Measurements from ENCODE around the gene CPNE5. TPM values are rescaled to one million over a fixed set of nuclear protein-coding genes. Genes with fewer than 3 reads are reported as not detected.

Gene CPNE5
- total RNA-seq, 1 experiment from 2014 or later: not detected

DNA sequence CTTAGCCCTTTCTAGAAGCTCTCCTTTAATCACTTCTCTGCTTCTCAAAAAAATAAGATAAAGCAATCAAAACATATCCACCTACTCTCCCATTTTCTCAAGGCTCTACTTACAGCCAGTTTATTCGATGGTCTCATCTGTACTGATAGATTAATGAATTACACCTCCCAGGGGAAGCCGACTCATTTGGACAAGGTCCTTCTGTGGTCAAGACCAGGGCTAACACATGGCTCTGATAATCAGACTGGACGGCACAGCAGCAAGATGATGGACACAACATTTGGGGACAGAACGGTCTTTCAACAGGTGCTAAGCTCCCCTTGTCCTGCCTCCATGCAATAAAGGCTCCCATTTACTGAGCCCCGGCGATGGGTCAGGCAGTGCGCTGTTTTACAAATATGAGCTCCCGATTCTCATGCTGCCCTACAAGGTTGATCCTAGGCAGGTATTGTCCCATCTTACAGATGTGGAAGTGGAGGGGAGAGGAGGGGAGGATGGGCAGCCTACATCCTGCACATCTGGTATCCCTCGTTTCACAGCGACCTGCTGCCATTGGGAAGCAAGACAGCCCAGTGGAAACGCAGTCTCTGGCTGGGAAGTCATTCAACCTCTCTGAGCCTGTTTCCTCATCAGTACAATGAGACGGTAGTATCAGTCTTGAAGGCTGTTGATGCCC lies 15.7 kb downstream of the CPNE5 start:
- POLR2A ChIA-PET: no interaction called here
- Mint-ChIP-seq H3K27ac (ENCODE audit: unreplicated experiment) (no peak overlapping the region), H3K36me3 (ENCODE audit: insufficient read depth, unreplicated experiment) (no peaks in the 10 kb centered on the region), H3K4me3 (ENCODE audit: unreplicated experiment) (no peak overlapping the region), H3K9me3 (ENCODE audit: unreplicated experiment) (no peaks in the 10 kb centered on the region), H3K27me3 (ENCODE audit: insufficient read depth, unreplicated experiment) (no peaks in the 10 kb centered on the region), H3K4me1 (ENCODE audit: low read depth, unreplicated experiment) (peaks cover 16% of the 10 kb centered on the region)
- CTCF ChIA-PET: no interaction called here
- TF ChIP-seq, protein P1, sequence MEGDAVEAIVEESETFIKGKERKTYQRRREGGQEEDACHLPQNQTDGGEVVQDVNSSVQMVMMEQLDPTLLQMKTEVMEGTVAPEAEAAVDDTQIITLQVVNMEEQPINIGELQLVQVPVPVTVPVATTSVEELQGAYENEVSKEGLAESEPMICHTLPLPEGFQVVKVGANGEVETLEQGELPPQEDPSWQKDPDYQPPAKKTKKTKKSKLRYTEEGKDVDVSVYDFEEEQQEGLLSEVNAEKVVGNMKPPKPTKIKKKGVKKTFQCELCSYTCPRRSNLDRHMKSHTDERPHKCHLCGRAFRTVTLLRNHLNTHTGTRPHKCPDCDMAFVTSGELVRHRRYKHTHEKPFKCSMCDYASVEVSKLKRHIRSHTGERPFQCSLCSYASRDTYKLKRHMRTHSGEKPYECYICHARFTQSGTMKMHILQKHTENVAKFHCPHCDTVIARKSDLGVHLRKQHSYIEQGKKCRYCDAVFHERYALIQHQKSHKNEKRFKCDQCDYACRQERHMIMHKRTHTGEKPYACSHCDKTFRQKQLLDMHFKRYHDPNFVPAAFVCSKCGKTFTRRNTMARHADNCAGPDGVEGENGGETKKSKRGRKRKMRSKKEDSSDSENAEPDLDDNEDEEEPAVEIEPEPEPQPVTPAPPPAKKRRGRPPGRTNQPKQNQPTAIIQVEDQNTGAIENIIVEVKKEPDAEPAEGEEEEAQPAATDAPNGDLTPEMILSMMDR (IDR thresholded peaks at IDR 0.05; ENCODE audit: insufficient read depth in 1 of 2, low read depth in 1 of 2, low read length in 1 of 2, severe bottlenecking in 1 of 2, unreplicated experiment in 1 of 2): no peak
- no TSS peak for BruUV-seq (replicated peaks)
- intact Hi-C loops (cut with micrococcal nuclease; ENCODE audit: unreplicated experiment): no loop called here
- no peak for DNase-seq
- H3K27me3 ChIP-seq (replicated peaks; ENCODE audit: control insufficient read depth, insufficient read depth, low read length): no peaks in the 10 kb centered on the region
- H3K4me3 ChIP-seq (ENCODE audit: low read depth, low read length): no peak overlapping the region
- H3K36me3 ChIP-seq (ENCODE audit: control insufficient read depth, insufficient read depth, low read length): no peaks in the 10 kb centered on the region
- H3K4me1 ChIP-seq: peaks cover 10% of the 10 kb centered on the region
- no peaks in the 10 kb centered on the region for H3K9me3 ChIP-seq

DNA sequence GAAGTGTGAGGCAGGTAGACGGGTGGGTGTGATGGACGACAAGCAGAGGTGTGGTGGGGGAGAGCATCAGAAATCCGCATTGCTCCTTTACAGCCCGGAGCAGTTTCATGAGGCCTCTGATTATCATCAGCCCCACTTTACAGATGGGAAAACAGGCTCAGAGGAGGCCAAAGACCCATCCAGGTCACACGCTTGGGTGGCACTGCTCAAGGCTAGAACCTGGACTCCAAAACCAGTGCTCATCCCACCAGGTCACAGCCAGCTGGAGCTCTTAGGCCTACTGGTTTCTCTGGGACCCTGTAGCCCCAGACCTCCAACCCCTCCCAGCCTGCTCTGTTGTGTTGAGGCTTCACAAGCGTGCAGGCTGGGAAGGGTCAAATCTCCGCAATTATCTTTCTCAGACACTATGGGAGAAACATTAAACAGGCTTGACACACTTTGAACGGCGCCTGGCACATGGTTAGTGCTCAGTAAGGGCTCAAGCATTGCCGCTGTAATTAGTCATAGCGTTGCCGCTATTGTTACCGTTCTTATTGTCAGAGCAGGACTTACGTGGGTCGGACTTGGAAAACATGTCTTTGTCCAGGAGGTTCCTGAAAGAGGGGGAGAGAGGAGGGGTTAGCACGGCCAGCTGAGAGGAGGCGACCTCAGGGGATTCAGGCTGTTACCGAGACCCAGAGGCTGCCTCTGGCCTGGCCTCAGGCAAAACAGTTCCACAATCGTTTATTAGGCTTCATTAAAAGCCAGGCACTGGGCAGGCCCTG lies 16.6 kb downstream of the CPNE5 start:
- TF ChIP-seq, protein P1 (IDR thresholded peaks at IDR 0.05; ENCODE audit: insufficient read depth in 1 of 2, low read depth in 1 of 2, low read length in 1 of 2, severe bottlenecking in 1 of 2, unreplicated experiment in 1 of 2): no peak
- H3K4me3 Mint-ChIP-seq (ENCODE audit: unreplicated experiment): no peak overlapping the region
- H3K27me3 ChIP-seq (replicated peaks; ENCODE audit: control insufficient read depth, insufficient read depth, low read length): no peaks in the 10 kb centered on the region
- H3K4me1 ChIP-seq: peaks cover 10% of the 10 kb centered on the region
- ChIA-PET POLR2A (no interaction called here), CTCF (no interaction called here)
- BruUV-seq (replicated peaks): no TSS peak
- H3K9me3 Mint-ChIP-seq (ENCODE audit: unreplicated experiment): no peaks in the 10 kb centered on the region
- DNase-seq: no peak
- no peak overlapping the region for H3K27ac Mint-ChIP-seq (ENCODE audit: unreplicated experiment)
- peaks cover 16% of the 10 kb centered on the region for H3K4me1 Mint-ChIP-seq (ENCODE audit: low read depth, unreplicated experiment)
- no peaks in the 10 kb centered on the region for H3K27me3 Mint-ChIP-seq (ENCODE audit: insufficient read depth, unreplicated experiment)
- intact Hi-C loops (cut with micrococcal nuclease; ENCODE audit: unreplicated experiment): no loop called here
- no peak overlapping the region for H3K4me3 ChIP-seq (ENCODE audit: low read depth, low read length)
- H3K9me3 ChIP-seq: no peaks in the 10 kb centered on the region
- no peaks in the 10 kb centered on the region for H3K36me3 Mint-ChIP-seq (ENCODE audit: insufficient read depth, unreplicated experiment)
- H3K36me3 ChIP-seq (ENCODE audit: control insufficient read depth, insufficient read depth, low read length): no peaks in the 10 kb centered on the region

- no peaks in the 10 kb centered on the region for H3K36me3 ChIP-seq (ENCODE audit: control insufficient read depth, insufficient read depth, low read length)
- H3K4me1 Mint-ChIP-seq (ENCODE audit: low read depth, unreplicated experiment): peaks cover 16% of the 10 kb centered on the region
Measured at GRCh38 chr6:36821581-36822335, 17.5 kb downstream of the CPNE5 start.

More at GRCh38 chr6:36821581-36822335, 17.5 kb downstream of the CPNE5 start:
- no peaks in the 10 kb centered on the region for H3K9me3 ChIP-seq
- TF ChIP-seq, protein P1 (IDR thresholded peaks at IDR 0.05; ENCODE audit: insufficient read depth in 1 of 2, low read depth in 1 of 2, low read length in 1 of 2, severe bottlenecking in 1 of 2, unreplicated experiment in 1 of 2): no peak
- H3K27me3 ChIP-seq (replicated peaks; ENCODE audit: control insufficient read depth, insufficient read depth, low read length): no peaks in the 10 kb centered on the region
- no peak for DNase-seq
- Mint-ChIP-seq H3K9me3 (ENCODE audit: unreplicated experiment) (no peaks in the 10 kb centered on the region), H3K27ac (ENCODE audit: unreplicated experiment) (no peak overlapping the region), H3K27me3 (ENCODE audit: insufficient read depth, unreplicated experiment) (no peaks in the 10 kb centered on the region), H3K36me3 (ENCODE audit: insufficient read depth, unreplicated experiment) (no peaks in the 10 kb centered on the region), H3K4me3 (ENCODE audit: unreplicated experiment) (no peak overlapping the region)
- no peak overlapping the region for H3K4me3 ChIP-seq (ENCODE audit: low read depth, low read length)
- peaks cover 10% of the 10 kb centered on the region for H3K4me1 ChIP-seq
- CTCF ChIA-PET: no interaction called here
- POLR2A ChIA-PET: no interaction called here
- no TSS peak for BruUV-seq (replicated peaks)
- intact Hi-C loops (cut with micrococcal nuclease; ENCODE audit: unreplicated experiment): no loop called here
